Cardiac septum (tissue), 1 donor: ENCODE results near the gene GNB1L. TPM values are rescaled to one million over a fixed set of nuclear protein-coding genes. Genes with fewer than 3 reads are reported as not detected.

ENCODE experiments used
- DNase-seq: peaks from one replicate; pipeline ENCODE4 v3.0.0-alpha.2; 2020; ENCODE audit warnings: low spot score
- intact Hi-C: fragments of 100-400 bp; cut with DNase I; formaldehyde crosslinking; loops from one replicate; pipeline ENCODE4 v1.14.0; 2022
- total RNA-seq: library from RNA; stranded (reverse); fragmentation: NEBNext Ultra II Directional; extraction: Animal tissue kit (Norgen Biotek cat#: 25700); gene quantifications from one replicate; pipeline ENCODE4 v1.2.1, GENCODE V29; 2021
- donor health status: DM: no; HTN: no; CAD: no.

Gene GNB1L
- total RNA-seq, 1 donor from 2014 or later: 2.0 TPM

GRCh38 chr22:19773470-19774040, 81.1 kb downstream of the GNB1L start:
- intact Hi-C loops: no loop called here
- no peak for DNase-seq

GRCh38 chr22:19772673-19773469, 81.8 kb downstream of the GNB1L start:
- DNase-seq: no peak
- intact Hi-C loops: no loop called here

- no peak for DNase-seq
- intact Hi-C loops: no loop called here
Measured at GRCh38 chr22:19772422-19772672, 82.3 kb downstream of the GNB1L start.

- intact Hi-C loops: no loop called here
- no peak for DNase-seq
Measured at GRCh38 chr22:19770349-19771220, 84.1 kb downstream of the GNB1L start.

GRCh38 chr22:19769393-19769715, 85.3 kb downstream of the GNB1L start:
- DNase-seq: no peak
- intact Hi-C loops: no loop called here

GRCh38 chr22:19767427-19768341, 87.0 kb downstream of the GNB1L start:
- intact Hi-C loops: no loop called here
- no peak for DNase-seq

- intact Hi-C loops: no loop called here
- DNase-seq: no peak
Measured at GRCh38 chr22:19766511-19767426, 87.9 kb downstream of the GNB1L start.

GRCh38 chr22:19766240-19766510, 88.5 kb downstream of the GNB1L start:
- intact Hi-C loops: no loop called here
- DNase-seq: no peak

GRCh38 chr22:19765477-19766239, 89.0 kb downstream of the GNB1L start:
- no peak for DNase-seq
- intact Hi-C loops: no loop called here

GRCh38 chr22:19764636-19765476, 89.8 kb downstream of the GNB1L start:
- intact Hi-C loops: no loop called here
- DNase-seq: no peak

GRCh38 chr22:19764299-19764593, 90.4 kb downstream of the GNB1L start:
- intact Hi-C loops: no loop called here
- DNase-seq: no peak

GRCh38 chr22:19763458-19764298, 91.0 kb downstream of the GNB1L start:
- no peak for DNase-seq
- intact Hi-C loops: no loop called here

GRCh38 chr22:19762568-19763457, 91.9 kb downstream of the GNB1L start:
- DNase-seq: no peak
- intact Hi-C loops: no loop called here

GRCh38 chr22:19761725-19762567, 92.7 kb downstream of the GNB1L start:
- intact Hi-C loops: no loop called here

More at GRCh38 chr22:19761725-19762567, 92.7 kb downstream of the GNB1L start:
- DNase-seq: no peak
